AG09309 (cell line): ENCODE results near the gene ZNF618.

Experiments
- DNase-seq: peaks from one replicate; pipeline ENCODE4 v3.0.0-alpha.2; 2010; ENCODE audit warnings: low read depth
- H3K4me3 ChIP-seq: 2 replicates; pipeline ENCODE4 v1.5.1; 2011; ENCODE audit warnings: mild to moderate bottlenecking, low read depth, low read length, moderate library complexity; ENCODE audit not compliant: control insufficient read depth
- TF ChIP-seq, protein P1 (sequence below): IDR thresholded peaks from 2 replicates; pipeline ENCODE4 v1.5.1; 2011; ENCODE audit warnings: mild to moderate bottlenecking, low read depth, low read length, inconsistent platforms; ENCODE audit not compliant: insufficient read depth, control insufficient read depth; ENCODE audit errors: missing control alignments

ZNF618 gene, protein sequence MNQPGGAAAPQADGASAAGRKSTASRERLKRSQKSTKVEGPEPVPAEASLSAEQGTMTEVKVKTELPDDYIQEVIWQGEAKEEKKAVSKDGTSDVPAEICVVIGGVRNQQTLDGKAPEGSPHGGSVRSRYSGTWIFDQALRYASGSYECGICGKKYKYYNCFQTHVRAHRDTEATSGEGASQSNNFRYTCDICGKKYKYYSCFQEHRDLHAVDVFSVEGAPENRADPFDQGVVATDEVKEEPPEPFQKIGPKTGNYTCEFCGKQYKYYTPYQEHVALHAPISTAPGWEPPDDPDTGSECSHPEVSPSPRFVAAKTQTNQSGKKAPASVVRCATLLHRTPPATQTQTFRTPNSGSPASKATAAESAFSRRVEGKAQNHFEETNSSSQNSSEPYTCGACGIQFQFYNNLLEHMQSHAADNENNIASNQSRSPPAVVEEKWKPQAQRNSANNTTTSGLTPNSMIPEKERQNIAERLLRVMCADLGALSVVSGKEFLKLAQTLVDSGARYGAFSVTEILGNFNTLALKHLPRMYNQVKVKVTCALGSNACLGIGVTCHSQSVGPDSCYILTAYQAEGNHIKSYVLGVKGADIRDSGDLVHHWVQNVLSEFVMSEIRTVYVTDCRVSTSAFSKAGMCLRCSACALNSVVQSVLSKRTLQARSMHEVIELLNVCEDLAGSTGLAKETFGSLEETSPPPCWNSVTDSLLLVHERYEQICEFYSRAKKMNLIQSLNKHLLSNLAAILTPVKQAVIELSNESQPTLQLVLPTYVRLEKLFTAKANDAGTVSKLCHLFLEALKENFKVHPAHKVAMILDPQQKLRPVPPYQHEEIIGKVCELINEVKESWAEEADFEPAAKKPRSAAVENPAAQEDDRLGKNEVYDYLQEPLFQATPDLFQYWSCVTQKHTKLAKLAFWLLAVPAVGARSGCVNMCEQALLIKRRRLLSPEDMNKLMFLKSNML

DNA sequence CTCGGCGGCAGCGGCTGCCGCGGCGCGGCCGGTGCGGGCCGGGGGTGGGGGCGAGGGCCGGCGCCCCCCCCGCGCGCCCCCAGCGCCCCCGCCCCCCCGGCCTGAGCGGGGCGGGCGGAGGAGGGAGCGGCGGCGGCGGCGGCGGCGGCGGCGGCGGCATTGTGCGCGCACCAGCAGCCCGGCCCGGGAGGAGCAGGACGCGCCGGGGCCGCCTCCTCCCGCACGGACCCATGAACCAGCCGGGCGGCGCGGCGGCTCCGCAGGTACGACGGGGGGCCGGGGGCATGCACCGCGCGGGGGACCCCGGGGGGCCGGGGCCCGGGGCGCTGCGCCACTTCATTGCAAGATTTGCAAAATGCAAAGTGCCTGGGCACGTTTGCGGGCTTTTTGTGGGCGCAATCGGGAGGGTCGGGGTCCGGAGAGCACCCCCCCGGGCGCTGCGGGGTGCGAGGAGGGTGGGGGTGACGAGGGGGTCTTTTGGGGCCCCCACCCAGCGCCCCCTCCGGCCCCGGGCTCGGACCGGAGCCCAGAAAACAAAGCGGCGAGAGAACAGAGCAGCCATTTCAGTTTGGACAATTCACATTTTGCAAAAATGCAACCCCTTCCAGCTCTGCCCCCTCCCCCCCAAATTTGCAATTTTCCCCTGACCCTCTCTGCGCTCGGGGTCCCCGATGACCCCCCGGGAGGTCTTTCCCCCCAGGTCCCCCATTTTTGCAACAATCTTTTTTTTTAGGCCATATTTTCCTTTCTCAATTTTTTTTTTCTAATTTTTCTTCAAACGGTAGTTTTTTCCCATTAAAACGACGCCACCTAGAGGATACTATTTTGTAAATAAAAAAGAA lies at the start of gene ZNF618:
Gene ZNF618, plus strand, starts transcription at position 159 of the 842 bp plus-strand sequence. Its CDS starts 72 bp downstream, at position 231.
- no peak for DNase-seq
- H3K4me3 ChIP-seq = peak within 1 kb of the TSS; percentile 56
- TF ChIP-seq, protein P1, sequence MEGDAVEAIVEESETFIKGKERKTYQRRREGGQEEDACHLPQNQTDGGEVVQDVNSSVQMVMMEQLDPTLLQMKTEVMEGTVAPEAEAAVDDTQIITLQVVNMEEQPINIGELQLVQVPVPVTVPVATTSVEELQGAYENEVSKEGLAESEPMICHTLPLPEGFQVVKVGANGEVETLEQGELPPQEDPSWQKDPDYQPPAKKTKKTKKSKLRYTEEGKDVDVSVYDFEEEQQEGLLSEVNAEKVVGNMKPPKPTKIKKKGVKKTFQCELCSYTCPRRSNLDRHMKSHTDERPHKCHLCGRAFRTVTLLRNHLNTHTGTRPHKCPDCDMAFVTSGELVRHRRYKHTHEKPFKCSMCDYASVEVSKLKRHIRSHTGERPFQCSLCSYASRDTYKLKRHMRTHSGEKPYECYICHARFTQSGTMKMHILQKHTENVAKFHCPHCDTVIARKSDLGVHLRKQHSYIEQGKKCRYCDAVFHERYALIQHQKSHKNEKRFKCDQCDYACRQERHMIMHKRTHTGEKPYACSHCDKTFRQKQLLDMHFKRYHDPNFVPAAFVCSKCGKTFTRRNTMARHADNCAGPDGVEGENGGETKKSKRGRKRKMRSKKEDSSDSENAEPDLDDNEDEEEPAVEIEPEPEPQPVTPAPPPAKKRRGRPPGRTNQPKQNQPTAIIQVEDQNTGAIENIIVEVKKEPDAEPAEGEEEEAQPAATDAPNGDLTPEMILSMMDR = peak; percentile 32

DNA sequence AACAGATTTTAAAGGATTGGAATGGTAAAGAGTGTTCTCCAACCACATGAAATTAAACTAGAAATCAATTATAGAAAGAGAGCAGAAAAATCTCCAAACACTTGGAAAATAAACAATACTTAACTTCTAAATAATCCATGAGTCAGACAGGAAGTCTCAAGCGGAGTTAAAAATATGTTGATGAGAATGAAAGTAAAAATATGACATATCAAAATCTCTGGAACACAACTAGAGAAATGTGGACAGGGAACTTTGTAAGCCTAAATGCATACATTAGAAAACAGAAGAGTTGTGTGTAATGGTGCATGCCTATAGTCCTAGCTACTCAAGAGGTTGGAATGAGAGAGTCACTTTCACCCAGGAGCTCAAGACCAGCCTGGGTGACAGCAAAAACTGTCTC lies 47.9 kb upstream of the ZNF618 start:
- TF ChIP-seq, protein P1 = no peak
- H3K4me3 ChIP-seq = no peak overlapping the region
- no peak for DNase-seq

- no peak for DNase-seq
- TF ChIP-seq, protein P1 = no peak
Measured at GRCh38 chr9:113837334-113837733, 38.8 kb upstream of the ZNF618 start.

GRCh38 chr9:113842086-113842485 lies 34.0 kb upstream of the ZNF618 start:
- H3K4me3 ChIP-seq = no peak overlapping the region
- no peak for DNase-seq
- TF ChIP-seq, protein P1 = no peak

More at GRCh38 chr9:113837334-113837733, 38.8 kb upstream of the ZNF618 start:
- H3K4me3 ChIP-seq = no peak overlapping the region

DNA sequence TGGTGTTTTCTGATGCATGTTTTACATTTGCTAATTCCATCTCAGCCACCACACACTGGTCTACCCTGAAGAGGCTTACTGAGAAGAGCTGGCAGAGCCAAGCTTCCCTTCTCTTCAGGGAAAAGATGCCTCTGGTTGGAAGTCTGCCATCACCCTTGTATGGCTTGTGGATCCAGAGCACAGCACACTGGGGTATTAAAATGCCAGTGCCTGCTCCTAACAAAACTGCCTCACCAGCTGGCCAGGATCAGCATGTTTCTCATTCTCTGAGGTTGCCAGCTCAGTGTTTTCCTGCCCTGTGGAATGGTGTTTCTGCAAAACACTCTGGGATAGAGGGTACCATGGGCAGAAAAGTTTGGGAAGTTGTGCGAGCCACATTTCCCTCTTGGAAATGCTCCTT lies 31.6 kb upstream of the ZNF618 start:
- no peak for DNase-seq
- TF ChIP-seq, protein P1 = no peak
- no peak overlapping the region for H3K4me3 ChIP-seq

- TF ChIP-seq, protein P1 = no peak
- no peak for DNase-seq
- H3K4me3 ChIP-seq = no peak overlapping the region
Measured at GRCh38 chr9:113851359-113851758, 24.8 kb upstream of the ZNF618 start.
